Measurements from ENCODE around the gene NKIRAS1. TPM values are rescaled to one million over a fixed set of nuclear protein-coding genes. Genes with fewer than 3 reads are reported as not detected.
"Not testable (repeated sequence)": the region's sequence is repeated elsewhere in the genome, so short reads cannot be mapped to it uniquely, and the experiment has no call there.

Gene NKIRAS1
- total and polyA plus RNA-seq, 2 donors (not counting 1 experiment from before 2014, with no cell fraction given) = 15.8 to 17.8 TPM

- Histone ChIP-seq H3K4me3 (replicated peaks in 1 of 4; ENCODE audit: control extremely low read depth in 1 of 4, insufficient read depth in 1 of 4, low read depth in 3 of 4, low read length in 4 of 4) (no peak overlapping the region), H3K79me2 (ENCODE audit: control insufficient read depth, insufficient read depth, low read length) (peaks cover 23% of the 10 kb centered on the region), H3K36me3 (ENCODE audit: control insufficient read depth, insufficient read depth, low read length) (peaks cover 7% of the 10 kb centered on the region), H3K27me3 (ENCODE audit: control insufficient read depth, insufficient read depth, low read length) (no peaks in the 10 kb centered on the region), H3K9ac (ENCODE audit: insufficient read depth, low read length) (no peak overlapping the region), H4K20me1 (ENCODE audit: control insufficient read depth, extremely low read depth, insufficient read depth, low read length) (peaks cover 7% of the 10 kb centered on the region), H2AFZ (ENCODE audit: low read length) (no peak overlapping the region), H3K4me1 (ENCODE audit: control insufficient read depth, extremely low read depth, insufficient read depth, low read length) (peaks cover 2% of the 10 kb centered on the region), H3K27ac (ENCODE audit: insufficient read depth, low read length) (no peak overlapping the region), H3K4me2 (ENCODE audit: extremely low read depth, insufficient read depth, low read length) (peak overlapping the region; percentile 4), H3K9me3 (ENCODE audit: control insufficient read depth, insufficient read depth, low read depth, low read length) (no peaks in the 10 kb centered on the region)
- no peak for DNase-seq (ENCODE audit: low read depth in 2 of 2)
- no peak for TF ChIP-seq EZH2 (IDR thresholded peaks at IDR 0.05; ENCODE audit: low read length, missing control alignments)
- no peak for TF ChIP-seq CTCF (conservative IDR thresholded peaks at IDR 0.05 in 1 of 2, IDR thresholded peaks at IDR 0.05 in 1 of 2; ENCODE audit: low read depth in 1 of 2, low read length in 2 of 2)
These were observed 2.7 kb downstream of the NKIRAS1 start for GRCh38 chr3:23913873-23914743.

GRCh38 chr3:23913182-23913581 lies 3.6 kb downstream of the NKIRAS1 start:
- Histone ChIP-seq H3K79me2 (ENCODE audit: control insufficient read depth, insufficient read depth, low read length) (peaks cover 16% of the 10 kb centered on the region), H3K4me1 (ENCODE audit: control insufficient read depth, extremely low read depth, insufficient read depth, low read length) (peaks cover 2% of the 10 kb centered on the region), H3K27ac (ENCODE audit: insufficient read depth, low read length) (no peak overlapping the region), H3K9ac (ENCODE audit: insufficient read depth, low read length) (no peak overlapping the region), H3K4me2 (ENCODE audit: extremely low read depth, insufficient read depth, low read length) (no peak overlapping the region), H3K9me3 (ENCODE audit: control insufficient read depth, insufficient read depth, low read depth, low read length) (no peaks in the 10 kb centered on the region), H2AFZ (ENCODE audit: low read length) (no peak overlapping the region), H3K4me3 (replicated peaks in 1 of 4; ENCODE audit: control extremely low read depth in 1 of 4, insufficient read depth in 1 of 4, low read depth in 3 of 4, low read length in 4 of 4) (no peak overlapping the region), H3K36me3 (ENCODE audit: control insufficient read depth, insufficient read depth, low read length) (peaks cover 4% of the 10 kb centered on the region), H3K27me3 (ENCODE audit: control insufficient read depth, insufficient read depth, low read length) (no peaks in the 10 kb centered on the region), H4K20me1 (ENCODE audit: control insufficient read depth, extremely low read depth, insufficient read depth, low read length) (peaks cover 4% of the 10 kb centered on the region)
- DNase-seq (ENCODE audit: low read depth in 2 of 2) = peak in 1 of 2 donors; percentile 53
- no peak for TF ChIP-seq CTCF (conservative IDR thresholded peaks at IDR 0.05 in 1 of 2, IDR thresholded peaks at IDR 0.05 in 1 of 2; ENCODE audit: low read depth in 1 of 2, low read length in 2 of 2)
- no peak for TF ChIP-seq EZH2 (IDR thresholded peaks at IDR 0.05; ENCODE audit: low read length, missing control alignments)

GRCh38 chr3:23912335-23912734 lies 4.5 kb downstream of the NKIRAS1 start:
- H3K9ac ChIP-seq (ENCODE audit: insufficient read depth, low read length); H3K27ac ChIP-seq (ENCODE audit: insufficient read depth, low read length); H3K79me2 ChIP-seq (ENCODE audit: control insufficient read depth, insufficient read depth, low read length); H4K20me1 ChIP-seq (ENCODE audit: control insufficient read depth, extremely low read depth, insufficient read depth, low read length); H3K9me3 ChIP-seq (ENCODE audit: control insufficient read depth, insufficient read depth, low read depth, low read length); H2AFZ ChIP-seq (ENCODE audit: low read length); H3K36me3 ChIP-seq (ENCODE audit: control insufficient read depth, insufficient read depth, low read length); H3K4me3 ChIP-seq (replicated peaks in 1 of 4; ENCODE audit: control extremely low read depth in 1 of 4, insufficient read depth in 1 of 4, low read depth in 3 of 4, low read length in 4 of 4); DNase-seq (ENCODE audit: low read depth in 2 of 2); H3K27me3 ChIP-seq (ENCODE audit: control insufficient read depth, insufficient read depth, low read length); H3K4me1 ChIP-seq (ENCODE audit: control insufficient read depth, extremely low read depth, insufficient read depth, low read length); H3K4me2 ChIP-seq (ENCODE audit: extremely low read depth, insufficient read depth, low read length): not testable (repeated sequence)
